Keratinocyte (primary cell): ENCODE measurements around the gene C5orf52. TPM values are rescaled to one million over a fixed set of nuclear protein-coding genes. Genes with fewer than 3 reads are reported as not detected.

Experiments
- DNase-seq: peaks from one replicate; pipeline ENCODE4 v3.0.0-alpha.2; 2011; ENCODE audit warnings: low read depth, missing footprints, low spot score
- FAIRE-seq: peaks from 2 replicates; lab custom pipeline; 2011; peaks lifted over from hg19 to GRCh38; lab: Jason Lieb, UNC
- H2AFZ ChIP-seq: 2 replicates; pipeline ENCODE4 v1.6.0; 2012; ENCODE audit warnings: low read length, control low read depth, inconsistent platforms; ENCODE audit not compliant: control insufficient read depth
- H3K27ac ChIP-seq: 2 replicates; pipeline ENCODE4 v1.5.1; 2011; ENCODE audit warnings: low read length; ENCODE audit not compliant: control insufficient read depth, insufficient read depth
- H3K27me3 ChIP-seq: 3 replicates; pipeline ENCODE4 v1.6.0; 2011; ENCODE audit warnings: low read length; ENCODE audit not compliant: control insufficient read depth, insufficient read depth; ENCODE audit errors: extremely low read depth
- H3K36me3 ChIP-seq, 2 experiments: 2 replicates in 1 of 2; 3 replicates in 1 of 2; pipeline ENCODE4 v1.5.1; 2011; ENCODE audit warnings: low read length in 2 of 2, mild to moderate bottlenecking in 1 of 2; ENCODE audit not compliant: control insufficient read depth in 2 of 2, insufficient read depth in 2 of 2; ENCODE audit errors: extremely low read depth in 1 of 2
- H3K4me1 ChIP-seq: 3 replicates; pipeline ENCODE4 v1.5.1; 2011; ENCODE audit warnings: low read length; ENCODE audit not compliant: control insufficient read depth, insufficient read depth; ENCODE audit errors: extremely low read depth
- H3K4me2 ChIP-seq: 3 replicates; pipeline ENCODE4 v1.6.0; 2011; ENCODE audit warnings: low read depth, low read length; ENCODE audit not compliant: control insufficient read depth, insufficient read depth; ENCODE audit errors: extremely low read depth
- H3K4me3 ChIP-seq, 3 experiments: fragments of 200-600 bp in 1 of 3; sonication (generic) in 1 of 3; 2 replicates in 2 of 3; 3 replicates in 1 of 3; pipeline ENCODE4 v1.5.1; 2011 to 2016; ENCODE audit warnings: low read length in 3 of 3, mild to moderate bottlenecking in 3 of 3, control low read depth in 2 of 3, inconsistent platforms in 1 of 3, low read depth in 1 of 3, mixed read lengths in 1 of 3, mixed run types in 1 of 3, moderate library complexity in 1 of 3; ENCODE audit not compliant: control insufficient read depth in 2 of 3, insufficient read depth in 2 of 3; ENCODE audit errors: extremely low read depth in 1 of 3
- H3K79me2 ChIP-seq: 2 replicates; pipeline ENCODE4 v1.6.0; 2012; ENCODE audit warnings: low read length; ENCODE audit not compliant: control insufficient read depth, insufficient read depth
- H3K9ac ChIP-seq: 3 replicates; pipeline ENCODE4 v1.6.0; 2011; ENCODE audit warnings: low read length; ENCODE audit not compliant: control insufficient read depth, insufficient read depth; ENCODE audit errors: extremely low read depth
- H3K9me1 ChIP-seq: 3 replicates; pipeline ENCODE4 v1.6.0; 2011; ENCODE audit warnings: low read length; ENCODE audit not compliant: control insufficient read depth, insufficient read depth; ENCODE audit errors: extremely low read depth
- H3K9me3 ChIP-seq: 2 replicates; pipeline ENCODE4 v1.5.1; 2012; ENCODE audit warnings: low read depth, low read length; ENCODE audit not compliant: control insufficient read depth
- H4K20me1 ChIP-seq: 3 replicates; pipeline ENCODE4 v1.6.0; 2011; ENCODE audit warnings: low read length; ENCODE audit not compliant: control insufficient read depth, insufficient read depth; ENCODE audit errors: extremely low read depth
- CTCF ChIP-seq, 3 experiments: IDR thresholded peaks in 1 of 3; conservative IDR thresholded peaks in 1 of 3; optimal IDR thresholded peaks in 1 of 3; 2 replicates in 2 of 3; 3 replicates in 1 of 3; pipeline versions ENCODE3 to v1.5.1; 2011; ENCODE audit warnings: low read length in 3 of 3, mild to moderate bottlenecking in 3 of 3, moderate library complexity in 2 of 3, control low read depth in 1 of 3, inconsistent platforms in 1 of 3; ENCODE audit not compliant: insufficient read depth in 2 of 3; ENCODE audit errors: extremely low read depth in 1 of 3
- EZH2 ChIP-seq: IDR thresholded peaks from one replicate; pipeline ENCODE4 v1.6.1; 2012; ENCODE audit warnings: inconsistent platforms, mild to moderate bottlenecking, low read length, moderate library complexity
- dilution Hi-C: fragments of 300-500 bp; cut with MboI; formaldehyde crosslinking; loops from one replicate; pipeline ENCODE4 v1.7.0; 2020; ENCODE audit warnings: low sequenced_read_pairs; ENCODE audit not compliant: extremely low pct_ligation_motif_present
- polyA plus RNA-seq, 5 experiments: library from polyadenylated mRNA; depleted of rRNA in 3 of 5; stranded (reverse) in 3 of 5; stranded (forward) in 1 of 5; unstranded in 1 of 5; fragments of >200 nt; gene quantifications; 1 replicate in 1 of 5; 2 replicates in 3 of 5; 3 replicates in 1 of 5; pipeline versions ENCODE4 v1.2.1 to v1.2.3, GENCODE V29; 2011 to 2012; ENCODE audit warnings: missing spikeins in 2 of 5, low read depth in 1 of 5, low replicate concordance in 1 of 5

The C5orf52 gene
- polyA plus RNA-seq, 1 donor (not counting 4 experiments of a cell fraction or from before 2014, with no cell fraction given) = not detected

GRCh38 chr5:157677931-157678330 is 6.6 kb downstream of the C5orf52 start:
- FAIRE-seq (no peak), DNase-seq (no peak)
- Histone ChIP-seq H3K9ac (no peak overlapping the region), H3K9me1 (no peaks in the 10 kb centered on the region), H3K79me2 (no peaks in the 10 kb centered on the region), H4K20me1 (no peaks in the 10 kb centered on the region), H2AFZ (no peak overlapping the region), H3K4me2 (no peak overlapping the region), H3K4me1 (no peaks in the 10 kb centered on the region), H3K27ac (no peak overlapping the region), H3K27me3 (no peaks in the 10 kb centered on the region), H3K4me3 (no peak overlapping the region), H3K36me3 (no peaks in the 10 kb centered on the region), H3K9me3 (no peaks in the 10 kb centered on the region)
- dilution Hi-C loops = no loop called here
- TF ChIP-seq CTCF (optimal IDR thresholded peaks at IDR 0.05 in 1 of 3, IDR thresholded peaks at IDR 0.05 in 1 of 3, conservative IDR thresholded peaks at IDR 0.05 in 1 of 3; ENCODE audit: extremely low read depth in 1 of 3, insufficient read depth in 2 of 3, low read length in 3 of 3) (no peak), EZH2 (no peak)

- Histone ChIP-seq H3K4me2 (no peak overlapping the region), H4K20me1 (no peaks in the 10 kb centered on the region), H3K79me2 (no peaks in the 10 kb centered on the region), H3K9me1 (no peaks in the 10 kb centered on the region), H3K36me3 (no peaks in the 10 kb centered on the region), H3K4me3 (no peak overlapping the region), H3K27ac (no peak overlapping the region), H3K9me3 (no peaks in the 10 kb centered on the region), H3K9ac (no peak overlapping the region), H3K27me3 (no peaks in the 10 kb centered on the region), H3K4me1 (no peaks in the 10 kb centered on the region), H2AFZ (no peak overlapping the region)
- TF ChIP-seq EZH2 (no peak), CTCF (optimal IDR thresholded peaks at IDR 0.05 in 1 of 3, IDR thresholded peaks at IDR 0.05 in 1 of 3, conservative IDR thresholded peaks at IDR 0.05 in 1 of 3; ENCODE audit: extremely low read depth in 1 of 3, insufficient read depth in 2 of 3, low read length in 3 of 3) (no peak)
- DNase-seq (no peak), FAIRE-seq (no peak)
- dilution Hi-C loops = no loop called here
These were observed 8.5 kb downstream of the C5orf52 start for GRCh38 chr5:157679801-157680200.
